COLO668 (cell line): ENCODE results near the gene TAAR2.
"Not testable (repeated sequence)": the region's sequence is repeated elsewhere in the genome, so short reads cannot be mapped to it uniquely, and the experiment has no call there.

Source experiments
- DNase-seq: peaks from one replicate; lab custom pipeline; 2025; ENCODE audit not compliant: unreplicated experiment; lab: John Stamatoyannopoulos, UW

The TAAR2 gene

GRCh38 chr6:132614554-132614953 is 9.5 kb downstream of the TAAR2 start:
- no peak for DNase-seq

DNA sequence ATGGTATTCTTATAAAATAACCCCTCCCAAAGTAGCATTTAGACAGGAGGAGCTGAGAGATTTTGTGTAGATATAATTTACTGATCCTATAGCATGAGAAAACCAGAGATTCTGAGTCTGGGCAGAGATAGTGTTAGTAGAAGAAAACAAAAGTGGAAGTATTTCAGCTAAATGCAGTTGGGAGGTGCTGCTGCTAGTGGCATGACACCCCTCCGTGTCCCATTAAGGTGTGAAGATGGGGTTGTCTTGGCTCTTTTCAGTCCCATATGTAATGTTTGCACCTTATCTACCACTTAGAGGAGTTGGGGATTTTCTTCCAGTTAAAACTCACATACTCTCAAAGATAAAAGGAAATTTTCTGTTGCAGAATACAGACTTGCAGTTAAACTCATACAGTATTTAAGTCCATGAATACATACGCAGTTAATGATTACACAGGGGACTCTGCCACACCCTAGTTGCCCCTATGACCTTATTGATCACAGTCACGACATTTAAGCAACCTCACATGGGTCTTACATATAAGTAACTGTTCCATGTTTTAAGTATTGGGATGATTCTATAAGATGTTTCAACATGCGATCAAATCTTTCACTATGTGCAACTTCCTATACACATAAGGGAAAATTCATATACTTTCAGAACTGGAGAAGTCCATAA is 11.5 kb downstream of the TAAR2 start:
- DNase-seq = no peak

DNA sequence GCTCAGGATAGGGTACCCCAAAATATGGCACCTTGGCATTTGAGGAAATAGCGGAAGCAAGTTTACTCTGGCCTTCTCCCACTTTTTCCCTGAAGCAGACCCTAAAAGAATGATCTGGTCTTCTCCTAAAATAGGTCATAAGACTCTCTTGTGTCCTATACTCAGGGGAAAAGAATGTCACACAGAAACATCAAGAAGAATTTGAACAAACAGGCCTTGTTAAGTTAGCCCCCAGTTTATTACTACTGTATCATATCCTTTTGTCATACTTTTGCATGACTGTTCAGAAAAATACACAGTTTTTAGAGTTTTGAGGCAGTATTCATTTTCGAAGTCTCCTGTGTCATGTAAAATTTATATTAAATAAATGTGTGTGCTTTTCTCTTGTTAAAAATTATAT is 12.5 kb downstream of the TAAR2 start:
- DNase-seq = no peak

DNA sequence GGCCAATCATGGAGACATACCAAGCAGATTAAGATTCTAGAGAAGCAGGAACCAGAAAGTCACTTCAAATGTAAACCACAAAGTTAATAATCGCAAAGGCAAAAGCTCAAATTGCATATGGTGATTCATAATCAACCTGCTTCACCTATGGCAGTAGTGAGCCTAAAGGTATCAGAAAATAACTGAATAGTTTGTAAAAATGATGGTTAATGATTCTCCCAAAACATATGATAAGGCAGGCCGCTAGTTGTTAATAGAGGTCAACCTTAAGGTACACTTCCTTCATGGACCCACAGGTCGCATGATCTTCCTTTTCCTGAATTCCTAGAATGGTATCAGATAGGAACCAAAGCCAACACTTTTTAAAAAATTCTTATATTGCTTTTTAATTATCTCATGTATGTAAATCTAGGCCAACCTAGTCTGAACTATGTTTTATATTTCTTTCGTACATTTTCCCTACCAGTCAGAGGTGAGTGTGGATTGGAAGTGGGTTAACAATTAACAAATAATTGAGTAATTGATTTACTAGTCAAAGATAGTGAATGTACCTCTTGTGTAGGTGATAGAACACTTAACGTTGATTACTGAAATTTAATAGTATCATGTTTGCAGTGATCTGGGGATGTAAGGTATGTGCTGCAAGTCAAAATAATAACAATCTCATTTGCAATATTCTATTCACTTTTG is 16.4 kb downstream of the TAAR2 start:
- no peak for DNase-seq

DNA sequence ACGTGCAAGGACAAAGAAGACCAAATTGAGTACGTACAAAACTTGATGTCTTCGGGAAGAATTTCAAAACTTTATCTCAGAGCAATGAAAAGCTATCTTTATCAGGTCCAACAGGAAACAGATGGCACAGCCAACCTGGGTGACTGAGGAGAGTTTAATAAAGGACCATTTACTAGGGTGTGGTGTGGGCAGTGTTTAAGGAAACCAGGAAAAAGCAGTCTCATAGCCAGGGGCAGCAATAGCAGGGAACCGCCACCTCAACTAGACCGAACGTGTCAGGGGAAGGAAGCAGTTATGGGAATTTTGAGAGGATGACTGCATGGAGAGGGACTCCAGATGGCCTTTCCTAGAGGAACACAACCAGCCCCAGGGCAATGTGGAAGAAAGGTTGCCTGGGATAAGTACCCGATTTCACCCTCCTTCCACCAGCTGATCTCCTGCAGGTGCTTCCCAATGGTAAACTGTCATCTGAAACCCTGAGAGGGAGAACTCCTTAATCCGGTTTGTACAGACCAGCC is 19.4 kb downstream of the TAAR2 start:
- DNase-seq = no peak

GRCh38 chr6:132600900-132601299 is 23.2 kb downstream of the TAAR2 start:
- DNase-seq = not testable (repeated sequence)

DNA sequence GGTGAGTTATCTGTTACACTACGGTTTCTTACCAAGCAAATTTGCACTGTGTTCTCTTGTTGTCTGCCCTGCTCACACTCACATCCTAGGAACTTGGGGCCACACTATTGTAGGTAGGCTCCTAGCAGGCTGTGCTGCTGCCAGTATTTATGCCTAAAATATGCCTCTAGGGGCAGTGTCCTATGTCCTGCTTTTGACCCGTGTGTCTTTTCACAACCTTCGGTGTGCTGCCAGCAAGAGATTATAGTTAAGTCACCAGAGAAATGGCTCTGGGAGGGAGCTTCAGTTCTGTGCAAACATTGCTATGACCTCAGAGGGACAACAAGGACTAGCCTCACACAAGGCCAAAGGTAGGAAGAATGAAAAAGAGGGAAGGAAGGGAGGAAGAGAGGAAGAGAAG is 25.6 kb downstream of the TAAR2 start:
- DNase-seq = no peak

DNA sequence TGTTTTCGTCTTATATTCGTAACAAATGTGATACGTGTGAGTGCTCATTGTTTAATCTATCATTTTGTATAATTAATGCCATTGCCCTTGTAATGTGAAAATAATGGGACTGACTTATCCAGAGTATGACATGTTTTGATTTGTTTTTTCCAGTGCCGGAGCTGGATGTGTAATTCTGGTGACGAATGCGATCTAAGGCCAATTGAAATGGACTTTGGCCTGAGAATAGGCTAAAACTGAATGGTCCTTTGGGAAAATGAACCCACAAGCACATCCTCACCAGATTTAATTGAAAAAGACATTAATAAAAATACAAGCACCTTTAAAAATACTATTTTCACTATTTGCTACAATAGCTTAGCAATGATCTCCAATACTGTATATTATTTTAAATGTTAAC is 27.9 kb downstream of the TAAR2 start:
- DNase-seq = no peak

DNA sequence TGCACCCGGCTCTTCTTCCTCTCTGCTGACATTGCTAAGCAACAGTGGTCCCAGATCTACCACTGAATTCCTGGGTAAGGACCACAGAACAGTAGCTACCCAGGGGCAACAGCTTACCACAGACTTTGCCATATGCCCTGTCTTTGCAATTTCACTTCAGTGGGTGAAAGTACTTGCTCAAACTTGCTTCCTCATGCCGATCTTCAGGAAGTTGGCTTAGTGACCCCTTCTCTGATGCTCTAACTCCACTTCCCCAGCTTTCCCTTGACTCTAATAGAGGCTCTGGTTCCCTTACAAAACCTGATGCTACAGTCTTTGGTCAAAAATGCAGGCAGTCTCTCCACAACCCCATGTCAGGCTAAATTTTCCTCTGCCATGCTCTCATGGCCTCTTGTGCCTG is 31.2 kb downstream of the TAAR2 start:
- no peak for DNase-seq

DNA sequence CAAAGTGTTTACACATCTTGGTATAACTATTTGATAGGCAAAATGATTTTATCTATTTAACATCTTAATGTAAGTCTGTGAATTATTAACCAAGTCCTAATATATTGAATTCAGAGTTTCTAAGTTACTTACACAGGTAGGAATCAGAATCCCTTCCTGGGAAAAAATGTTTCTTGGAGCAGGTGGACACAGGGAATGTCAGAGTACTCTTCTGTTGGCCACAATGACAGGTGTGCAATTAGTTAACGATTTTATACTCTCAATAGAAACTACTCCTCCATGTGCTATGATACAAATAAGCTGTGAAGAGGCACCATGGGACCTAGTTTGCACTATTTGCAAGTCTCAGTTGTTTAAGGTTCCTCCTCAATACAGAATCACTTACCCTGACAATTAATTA is 33.7 kb downstream of the TAAR2 start:
- DNase-seq = no peak

GRCh38 chr6:132589454-132589853 is 34.6 kb downstream of the TAAR2 start, which contains the start of gene TAAR5:
Gene TAAR5, minus strand, starts transcription at chr6:132589741. Its CDS starts 55 bp downstream, at chr6:132589686.
- no peak for DNase-seq

GRCh38 chr6:132587424-132587823 is 36.7 kb downstream of the TAAR2 start:
- DNase-seq = no peak

GRCh38 chr6:132584698-132585097 is 39.4 kb downstream of the TAAR2 start:
- DNase-seq = no peak

- no peak for DNase-seq
Measured at GRCh38 chr6:132571774-132572173, 52.3 kb downstream of the TAAR2 start.

DNA sequence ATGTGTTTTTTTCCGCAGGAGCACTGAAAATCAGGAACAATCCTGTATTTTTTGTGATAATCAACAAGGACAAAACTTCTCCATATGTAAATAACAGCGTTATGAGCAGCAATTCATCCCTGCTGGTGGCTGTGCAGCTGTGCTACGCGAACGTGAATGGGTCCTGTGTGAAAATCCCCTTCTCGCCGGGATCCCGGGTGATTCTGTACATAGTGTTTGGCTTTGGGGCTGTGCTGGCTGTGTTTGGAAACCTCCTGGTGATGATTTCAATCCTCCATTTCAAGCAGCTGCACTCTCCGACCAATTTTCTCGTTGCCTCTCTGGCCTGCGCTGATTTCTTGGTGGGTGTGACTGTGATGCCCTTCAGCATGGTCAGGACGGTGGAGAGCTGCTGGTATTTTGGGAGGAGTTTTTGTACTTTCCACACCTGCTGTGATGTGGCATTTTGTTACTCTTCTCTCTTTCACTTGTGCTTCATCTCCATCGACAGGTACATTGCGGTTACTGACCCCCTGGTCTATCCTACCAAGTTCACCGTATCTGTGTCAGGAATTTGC is 53.8 kb downstream of the TAAR2 start, which contains the start of gene TAAR6:
Gene TAAR6 (plus strand): TSS at position 102 of the 557 bp plus-strand sequence. CDS start 0 bp downstream, at position 102.
- DNase-seq = no peak

- no peak for DNase-seq
Measured at GRCh38 chr6:132569170-132569569, 54.9 kb downstream of the TAAR2 start.

GRCh38 chr6:132568611-132569010 is 55.5 kb downstream of the TAAR2 start:
- no peak for DNase-seq

GRCh38 chr6:132567566-132567965 is 56.5 kb downstream of the TAAR2 start:
- no peak for DNase-seq
